Measurements from ENCODE around the gene THAP8.

Gene THAP8

GRCh38 chr19:36031308-36031707 is 22.8 kb downstream of the THAP8 start:
- Histone ChIP-seq H3K36me3 (peaks cover 12% of the 10 kb centered on the region), H3K4me3 (ENCODE audit: low read depth in 1 of 2, low read length in 1 of 2) (no peak overlapping the region), H3K27ac (no peak overlapping the region), H3K27me3 (peaks cover 23% of the 10 kb centered on the region), H3K9me3 (no peaks in the 10 kb centered on the region), H3K4me1 (ENCODE audit: control insufficient read depth in 1 of 2, insufficient read depth in 1 of 2, low read depth in 1 of 2, low read length in 1 of 2) (no peaks in the 10 kb centered on the region)
- TF ChIP-seq CTCF (IDR thresholded peaks at IDR 0.05), result no peak

- Histone ChIP-seq H3K9me3 (no peaks in the 10 kb centered on the region), H3K4me3 (ENCODE audit: low read depth in 1 of 2, low read length in 1 of 2) (no peak overlapping the region), H3K27ac (no peak overlapping the region), H3K4me1 (ENCODE audit: control insufficient read depth in 1 of 2, insufficient read depth in 1 of 2, low read depth in 1 of 2, low read length in 1 of 2) (no peaks in the 10 kb centered on the region), H3K27me3 (peaks cover 23% of the 10 kb centered on the region), H3K36me3 (peaks cover 12% of the 10 kb centered on the region)
- no peak for TF ChIP-seq CTCF (IDR thresholded peaks at IDR 0.05)
These were observed 23.6 kb downstream of the THAP8 start for GRCh38 chr19:36030264-36031148.

GRCh38 chr19:36028313-36029041 is 25.6 kb downstream of the THAP8 start:
- Histone ChIP-seq H3K9me3 (no peaks in the 10 kb centered on the region), H3K36me3 (peaks cover 4% of the 10 kb centered on the region), H3K27ac (no peak overlapping the region), H3K27me3 (peaks cover 23% of the 10 kb centered on the region), H3K4me1 (ENCODE audit: control insufficient read depth in 1 of 2, insufficient read depth in 1 of 2, low read depth in 1 of 2, low read length in 1 of 2) (no peaks in the 10 kb centered on the region), H3K4me3 (ENCODE audit: low read depth in 1 of 2, low read length in 1 of 2) (no peak overlapping the region)
- no peak for TF ChIP-seq CTCF (IDR thresholded peaks at IDR 0.05)

GRCh38 chr19:36027696-36028095 is 26.4 kb downstream of the THAP8 start:
- Histone ChIP-seq H3K36me3 (peaks cover 4% of the 10 kb centered on the region), H3K27ac (no peak overlapping the region), H3K27me3 (peaks cover 16% of the 10 kb centered on the region), H3K4me1 (ENCODE audit: control insufficient read depth in 1 of 2, insufficient read depth in 1 of 2, low read depth in 1 of 2, low read length in 1 of 2) (no peaks in the 10 kb centered on the region), H3K4me3 (ENCODE audit: low read depth in 1 of 2, low read length in 1 of 2) (no peak overlapping the region), H3K9me3 (no peaks in the 10 kb centered on the region)
- TF ChIP-seq CTCF (IDR thresholded peaks at IDR 0.05), result no peak

GRCh38 chr19:36026091-36026876 is 27.8 kb downstream of the THAP8 start:
- H3K27ac ChIP-seq, result no peak overlapping the region
- H3K9me3 ChIP-seq, result no peaks in the 10 kb centered on the region
- H3K4me3 ChIP-seq (ENCODE audit: low read depth in 1 of 2, low read length in 1 of 2), result no peak overlapping the region
- peaks cover 4% of the 10 kb centered on the region for H3K36me3 ChIP-seq
- H3K27me3 ChIP-seq, result peaks cover 2% of the 10 kb centered on the region
- H3K4me1 ChIP-seq (ENCODE audit: control insufficient read depth in 1 of 2, insufficient read depth in 1 of 2, low read depth in 1 of 2, low read length in 1 of 2), result no peaks in the 10 kb centered on the region
- no peak for TF ChIP-seq CTCF (IDR thresholded peaks at IDR 0.05)
